Upper lobe of left lung (tissue), 4 donors: ENCODE results near the gene BEND7.

Experiments
- POLR2AphosphoS5 ChIP-seq, 2 donors: sonication (generic); formaldehyde crosslinking; IDR thresholded peaks; one replicate each; pipeline ENCODE4 v1.5.1; 2017; ENCODE audit warnings: antibody characterized with exemption in 2 of 2
- TF ChIP-seq, protein P1 (sequence below), 6 experiments: fragments of 450-650 bp in 4 of 6; fragments of 200-600 bp in 2 of 6; sonication (generic) in 2 of 6; IDR thresholded peaks; one replicate each; pipeline ENCODE4 v1.5.1; 2016 to 2019; ENCODE audit warnings: antibody characterized with exemption in 6 of 6

DNA sequence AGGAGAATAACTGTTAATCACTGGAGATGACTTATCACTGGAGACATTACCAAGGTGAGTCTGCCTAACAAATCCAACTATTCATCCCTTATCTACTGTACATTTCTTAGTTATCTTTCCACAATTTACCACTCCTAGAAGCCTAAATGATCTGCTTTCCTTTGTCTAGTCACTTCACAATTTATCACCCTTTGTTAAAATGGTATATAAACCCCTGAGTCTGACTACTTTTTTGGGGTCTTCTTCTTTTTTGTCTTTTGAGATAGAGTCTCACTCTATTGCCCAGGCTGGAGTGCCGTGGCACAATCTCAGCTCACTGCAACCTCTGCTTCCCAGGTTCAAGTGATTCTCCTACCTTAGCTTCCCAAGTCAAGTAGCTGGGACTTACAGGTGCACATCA, 114.7 kb downstream of the BEND7 start:
- TF ChIP-seq, protein P1, sequence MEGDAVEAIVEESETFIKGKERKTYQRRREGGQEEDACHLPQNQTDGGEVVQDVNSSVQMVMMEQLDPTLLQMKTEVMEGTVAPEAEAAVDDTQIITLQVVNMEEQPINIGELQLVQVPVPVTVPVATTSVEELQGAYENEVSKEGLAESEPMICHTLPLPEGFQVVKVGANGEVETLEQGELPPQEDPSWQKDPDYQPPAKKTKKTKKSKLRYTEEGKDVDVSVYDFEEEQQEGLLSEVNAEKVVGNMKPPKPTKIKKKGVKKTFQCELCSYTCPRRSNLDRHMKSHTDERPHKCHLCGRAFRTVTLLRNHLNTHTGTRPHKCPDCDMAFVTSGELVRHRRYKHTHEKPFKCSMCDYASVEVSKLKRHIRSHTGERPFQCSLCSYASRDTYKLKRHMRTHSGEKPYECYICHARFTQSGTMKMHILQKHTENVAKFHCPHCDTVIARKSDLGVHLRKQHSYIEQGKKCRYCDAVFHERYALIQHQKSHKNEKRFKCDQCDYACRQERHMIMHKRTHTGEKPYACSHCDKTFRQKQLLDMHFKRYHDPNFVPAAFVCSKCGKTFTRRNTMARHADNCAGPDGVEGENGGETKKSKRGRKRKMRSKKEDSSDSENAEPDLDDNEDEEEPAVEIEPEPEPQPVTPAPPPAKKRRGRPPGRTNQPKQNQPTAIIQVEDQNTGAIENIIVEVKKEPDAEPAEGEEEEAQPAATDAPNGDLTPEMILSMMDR (IDR thresholded peaks at IDR 0.05): no peak
- no peak for TF ChIP-seq POLR2AphosphoS5 (IDR thresholded peaks at IDR 0.05)
